DMS79 (cell line): ENCODE data around the gene CCDC28A.
"Not testable (repeated sequence)": the region's sequence is repeated elsewhere in the genome, so short reads cannot be mapped to it uniquely, and the experiment has no call there.

Source experiments
- DNase-seq: peaks from one replicate; lab custom pipeline; 2025; lab: John Stamatoyannopoulos, UW

The CCDC28A gene

GRCh38 chr6:138773177-138774091 is at the start of gene CCDC28A:
Gene CCDC28A (plus strand): TSS chr6:138773769. CDS start chr6:138776121, 2,352 bp downstream.
- peak; percentile 97 for DNase-seq

DNA sequence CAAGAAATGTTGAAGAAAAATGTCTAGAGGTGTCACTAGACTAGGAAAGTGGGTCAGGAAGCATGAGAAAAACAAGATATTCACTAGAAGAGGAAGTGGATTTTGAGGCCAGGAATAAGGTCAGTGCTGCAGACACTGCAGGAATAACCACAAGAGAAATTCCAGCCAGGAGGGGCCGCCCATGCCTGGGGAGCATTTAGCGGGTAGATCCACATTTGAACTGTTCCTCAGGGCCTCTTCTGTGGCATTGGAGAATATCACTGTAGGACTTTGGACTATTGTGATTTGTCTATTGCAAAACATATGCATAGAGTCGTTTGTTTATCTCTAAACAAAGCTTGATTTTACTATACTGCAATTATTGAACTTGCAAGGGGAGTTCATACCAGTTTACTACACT is 49.6 kb upstream of the CCDC28A start:
- no peak for DNase-seq

DNA sequence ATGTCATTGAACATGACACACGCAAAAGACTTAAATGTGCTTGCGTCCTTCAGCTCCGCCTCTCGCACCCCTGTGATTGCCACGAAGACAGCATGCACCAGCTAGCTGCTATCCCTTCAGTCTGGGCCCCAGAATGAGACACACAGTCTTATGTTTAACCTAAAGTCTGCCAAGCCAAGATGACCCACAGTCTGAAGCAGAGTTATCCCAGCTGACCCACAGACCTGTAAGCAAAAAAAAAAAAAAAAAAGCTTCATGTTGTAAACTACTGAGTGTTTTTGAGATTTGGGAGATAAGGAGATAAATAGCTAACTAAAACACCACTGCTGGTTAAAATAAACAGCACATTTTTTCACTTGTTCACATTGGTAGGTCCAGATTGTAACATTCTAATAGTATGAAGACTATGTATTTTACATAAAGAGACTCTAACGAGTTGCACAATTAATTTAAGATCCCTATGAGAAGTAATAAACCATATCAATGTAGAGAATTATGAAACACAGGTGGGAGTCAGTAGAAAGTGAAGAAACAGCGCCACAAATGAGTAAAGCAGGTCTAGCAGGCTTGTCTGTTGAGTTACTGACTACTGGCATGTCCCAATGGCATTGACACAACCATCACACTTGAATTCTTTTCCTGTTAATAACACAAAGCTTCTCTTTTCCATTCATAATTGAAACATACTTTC is 47.4 kb upstream of the CCDC28A start:
- DNase-seq, result no peak

DNA sequence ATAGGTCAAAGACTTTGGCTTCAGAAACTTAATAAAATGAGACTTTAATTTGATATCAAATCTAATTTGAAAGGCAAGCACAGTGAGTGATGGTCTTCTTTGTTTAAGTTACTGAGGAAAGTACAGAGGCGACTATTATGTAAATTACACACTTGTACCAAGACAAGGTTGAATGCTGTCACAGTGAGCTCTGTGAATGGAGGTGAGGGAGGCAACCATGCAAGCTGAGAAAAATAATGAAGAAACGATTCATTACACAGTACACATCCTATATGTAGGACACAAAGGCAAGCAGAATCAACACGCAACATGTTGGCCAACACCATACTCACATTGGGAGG is 46.8 kb upstream of the CCDC28A start:
- DNase-seq, result no peak

DNA sequence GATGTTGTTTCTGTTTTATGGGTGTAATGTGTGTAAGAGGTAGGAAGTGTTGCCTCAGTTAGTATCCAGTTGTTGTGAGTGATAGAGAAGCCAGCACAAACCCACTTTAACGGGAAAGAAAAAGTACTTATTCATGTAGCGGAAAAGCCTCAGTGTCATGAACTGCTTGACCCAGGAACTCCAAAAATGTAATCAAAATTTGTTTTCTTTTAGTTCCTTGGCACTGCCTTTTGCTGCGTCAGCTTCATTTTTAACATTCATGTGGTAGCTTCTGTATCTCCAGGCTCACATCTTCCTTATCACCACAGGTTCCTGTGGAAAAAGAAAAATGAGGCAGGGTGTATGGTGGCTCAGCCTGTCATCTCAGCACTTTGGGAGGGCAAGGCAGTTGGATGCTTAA is 46.4 kb upstream of the CCDC28A start:
- DNase-seq, result no peak

GRCh38 chr6:138728662-138729061 is 44.9 kb upstream of the CCDC28A start:
- no peak for DNase-seq

GRCh38 chr6:138730037-138730436 is 43.5 kb upstream of the CCDC28A start:
- not testable (repeated sequence) for DNase-seq

DNA sequence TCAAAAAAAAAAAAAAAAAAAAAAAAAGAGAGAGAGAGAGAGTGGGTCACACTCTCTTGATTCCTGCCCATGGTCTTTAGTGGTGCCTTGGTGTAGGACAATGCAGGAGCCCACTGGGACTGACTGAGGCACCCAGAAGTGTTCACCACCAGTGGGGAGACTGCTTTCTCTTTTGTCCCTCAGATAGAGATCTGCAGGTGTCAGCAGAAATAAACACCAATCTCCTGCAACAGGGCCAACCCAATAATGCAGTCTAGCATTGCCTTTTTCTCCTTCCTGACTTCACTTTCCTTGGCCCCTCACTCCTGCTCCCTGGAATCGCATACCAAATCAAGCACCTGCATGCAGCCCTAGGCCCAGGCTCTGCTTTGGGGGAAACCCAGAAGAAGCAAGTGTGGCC is 39.0 kb upstream of the CCDC28A start:
- DNase-seq, result no peak

DNA sequence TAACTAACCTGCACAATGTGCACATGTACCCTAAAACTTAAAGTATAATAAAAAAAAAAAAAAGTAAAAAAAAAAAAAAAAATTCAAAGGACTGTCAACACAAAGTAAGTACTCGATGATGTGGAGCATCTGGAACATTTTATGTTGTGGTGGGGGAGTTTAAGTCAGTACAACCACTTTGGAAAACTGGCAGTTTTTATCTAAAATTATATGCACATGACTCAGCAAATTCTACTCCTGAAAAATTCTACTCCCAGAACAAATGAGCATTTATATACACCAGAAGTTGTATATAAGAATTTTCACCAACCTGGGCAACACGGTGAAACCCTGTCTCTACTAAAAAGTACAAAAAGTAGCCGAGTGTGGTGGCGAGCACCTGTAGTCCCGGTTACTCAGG is 36.9 kb upstream of the CCDC28A start:
- DNase-seq, result no peak

- DNase-seq, result no peak
These were observed 21.6 kb upstream of the CCDC28A start for GRCh38 chr6:138752017-138752416.

DNA sequence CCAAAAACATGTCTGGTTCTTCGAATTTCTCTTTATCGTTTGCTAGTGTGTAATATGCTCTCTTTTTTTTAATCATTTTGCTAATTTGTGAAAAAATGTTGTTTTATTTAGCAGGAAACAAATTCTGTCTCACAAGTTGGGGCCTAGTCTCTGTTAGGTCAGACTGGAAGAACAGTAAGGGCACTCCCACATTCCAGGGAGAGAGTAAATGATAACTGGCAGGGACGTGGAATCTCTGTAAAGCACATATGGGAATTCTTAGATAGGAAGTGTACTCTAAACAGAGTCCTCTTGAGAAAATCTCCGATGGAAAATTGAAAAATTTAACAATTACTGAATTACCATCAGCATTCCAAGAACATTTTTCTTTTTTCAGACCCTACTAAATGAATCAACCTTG is 16.4 kb upstream of the CCDC28A start:
- DNase-seq, result no peak

DNA sequence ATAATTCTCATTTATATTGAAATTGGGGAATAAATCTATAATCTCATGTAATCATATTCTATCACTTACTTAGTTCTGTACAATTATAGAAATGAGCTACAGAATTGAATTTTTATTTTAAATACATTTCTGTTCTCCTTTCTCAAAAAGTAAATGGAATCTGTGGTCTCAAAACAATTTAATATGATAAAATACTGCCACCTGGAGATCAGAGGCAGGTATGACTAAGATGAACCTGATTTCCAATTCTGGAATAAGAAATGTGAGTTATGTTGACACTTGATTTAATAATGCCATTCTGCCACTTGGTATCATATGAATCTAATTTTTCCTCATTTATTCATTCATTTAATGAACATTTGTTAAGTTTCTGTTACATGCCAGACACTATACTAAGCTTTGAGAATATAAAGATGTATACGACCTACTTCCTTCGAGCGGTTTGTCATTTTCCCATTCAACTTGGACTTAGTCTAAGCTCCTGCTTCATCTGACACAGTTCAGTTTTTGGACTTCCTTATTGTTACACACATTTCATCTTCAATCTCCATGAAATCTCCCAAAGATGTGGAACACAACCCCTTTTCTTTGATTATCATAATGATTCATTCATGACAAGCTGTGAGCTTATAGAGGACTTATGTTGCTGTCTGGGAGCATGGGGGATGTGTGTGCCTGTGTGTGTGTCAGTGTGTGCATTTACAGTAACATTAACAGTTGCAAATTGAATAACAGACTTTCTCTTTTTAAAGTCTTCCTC is 7.5 kb upstream of the CCDC28A start:
- peak; percentile 21 for DNase-seq

DNA sequence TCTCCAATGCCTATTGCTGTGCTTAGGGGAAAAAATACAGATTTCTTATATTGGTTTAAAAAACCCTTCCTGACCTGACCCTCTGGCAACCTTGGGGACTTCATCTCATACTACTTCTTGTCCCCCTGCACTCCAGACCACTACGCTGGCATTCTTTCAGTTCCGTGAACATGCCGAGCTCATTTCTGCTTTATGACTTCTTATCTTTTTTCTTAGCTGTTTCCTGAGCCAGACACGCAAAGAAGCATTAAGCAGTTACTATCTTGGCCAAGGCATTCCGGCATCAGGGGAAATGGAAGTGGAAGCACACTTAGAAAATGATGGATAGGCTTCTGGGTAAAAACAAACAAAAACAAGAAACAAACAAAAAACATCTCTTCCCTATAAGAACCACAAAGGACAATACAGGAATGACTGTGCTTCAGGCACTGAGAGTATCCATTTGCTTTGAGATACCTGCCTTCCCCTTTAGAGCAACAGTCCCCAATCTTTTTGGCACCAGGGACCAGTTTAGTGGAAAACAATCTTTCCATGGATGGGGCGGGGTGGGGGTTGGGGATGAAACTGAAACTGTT is 4.4 kb upstream of the CCDC28A start:
- no peak for DNase-seq

GRCh38 chr6:138772596-138773176 is 883 bp upstream of the CCDC28A start:
- peak; percentile 29 for DNase-seq

- no peak for DNase-seq
These were observed 801 bp downstream of the CCDC28A start for GRCh38 chr6:138774370-138774769.

DNA sequence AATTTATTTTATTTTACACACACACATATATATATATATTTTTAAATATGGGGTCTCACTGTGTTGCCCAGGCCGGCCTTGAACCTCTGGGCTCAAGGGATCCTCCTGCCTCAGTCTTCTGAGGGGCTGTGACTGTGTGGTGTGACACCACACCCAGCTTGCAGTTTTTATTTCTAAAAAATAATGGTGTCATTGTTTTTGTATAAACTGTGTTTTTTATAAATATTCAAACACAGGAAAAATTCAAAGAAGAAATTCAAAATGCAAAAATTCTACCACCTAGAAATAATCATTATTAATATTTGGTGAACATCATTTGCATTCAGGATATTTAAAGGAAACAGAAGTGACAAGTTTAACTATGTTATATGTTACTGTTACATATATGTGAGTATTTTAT is 3.1 kb downstream of the CCDC28A start:
- no peak for DNase-seq

DNA sequence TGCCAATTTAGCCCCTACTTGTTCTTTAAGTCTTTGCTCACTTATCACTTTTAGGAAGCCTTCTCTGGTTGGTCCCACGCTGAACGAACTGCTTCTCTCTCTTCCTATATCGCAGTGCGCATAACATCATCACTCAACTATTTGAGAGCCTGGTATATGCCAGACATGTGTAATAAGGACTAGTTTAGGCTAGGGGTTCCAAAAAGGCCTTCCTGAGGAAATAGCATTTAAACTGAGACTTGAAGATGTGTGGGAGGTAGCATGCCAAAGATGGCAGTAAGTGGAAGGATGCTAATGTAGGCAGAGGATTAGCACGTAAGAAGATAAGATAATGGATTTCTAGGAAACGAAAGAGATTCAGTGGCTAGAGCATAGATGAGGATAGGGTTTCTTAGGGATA is 4.8 kb downstream of the CCDC28A start:
- no peak for DNase-seq

DNA sequence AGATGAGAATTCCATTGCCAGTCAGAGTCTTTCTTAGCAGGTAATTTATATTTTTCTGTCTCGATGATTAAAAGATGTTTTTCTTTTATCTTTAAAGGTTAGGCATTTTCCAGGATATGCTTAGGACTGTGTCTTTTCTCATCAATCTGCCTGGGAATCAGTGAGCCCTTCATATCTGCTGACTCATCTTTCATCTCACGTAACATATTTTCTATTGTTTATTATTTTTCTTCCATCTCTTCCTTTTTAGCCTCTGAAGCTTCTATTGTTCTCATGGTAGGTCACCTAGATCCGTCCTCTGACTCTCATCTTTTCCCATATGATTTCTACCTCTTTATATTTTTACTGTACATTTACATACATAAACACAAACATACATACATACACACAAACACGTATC is 8.7 kb downstream of the CCDC28A start:
- no peak for DNase-seq

DNA sequence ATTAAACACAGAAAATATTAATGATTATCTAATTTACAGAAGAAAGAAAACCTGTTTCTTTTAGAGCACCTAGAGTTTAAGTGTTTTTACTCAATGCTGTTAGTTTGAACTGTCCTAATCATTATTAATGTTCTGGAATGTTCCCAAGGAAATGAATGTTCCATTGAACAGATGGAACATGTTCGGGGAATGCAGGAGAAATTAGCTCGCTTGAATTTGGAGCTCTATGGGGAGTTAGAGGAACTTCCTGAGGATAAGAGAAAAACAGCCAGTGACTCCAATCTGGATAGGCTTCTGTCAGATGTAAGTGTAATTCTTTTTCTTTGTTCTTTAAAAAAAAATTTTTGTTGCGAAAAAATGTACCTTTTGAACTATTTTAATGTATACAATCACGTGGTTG is 11.5 kb downstream of the CCDC28A start:
- no peak for DNase-seq

DNA sequence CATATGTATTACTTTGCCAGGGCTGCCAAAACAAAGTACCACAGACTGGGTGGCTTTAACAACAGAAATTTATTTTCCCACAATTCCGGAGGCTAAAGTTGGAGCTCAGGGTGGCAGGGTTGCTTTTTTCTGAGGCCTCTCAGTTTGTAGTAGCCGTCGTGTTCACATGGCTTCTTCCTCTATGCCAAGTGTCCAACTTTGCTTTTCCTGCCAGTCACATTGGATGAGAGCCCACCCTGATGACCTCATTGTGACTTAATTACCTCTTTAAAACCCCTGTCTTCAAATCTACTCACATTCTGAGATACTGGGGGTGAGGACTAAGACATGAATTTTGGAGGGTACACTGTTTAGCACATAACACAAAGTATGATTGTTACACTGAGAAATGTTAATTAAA is 12.4 kb downstream of the CCDC28A start:
- DNase-seq, result no peak

DNA sequence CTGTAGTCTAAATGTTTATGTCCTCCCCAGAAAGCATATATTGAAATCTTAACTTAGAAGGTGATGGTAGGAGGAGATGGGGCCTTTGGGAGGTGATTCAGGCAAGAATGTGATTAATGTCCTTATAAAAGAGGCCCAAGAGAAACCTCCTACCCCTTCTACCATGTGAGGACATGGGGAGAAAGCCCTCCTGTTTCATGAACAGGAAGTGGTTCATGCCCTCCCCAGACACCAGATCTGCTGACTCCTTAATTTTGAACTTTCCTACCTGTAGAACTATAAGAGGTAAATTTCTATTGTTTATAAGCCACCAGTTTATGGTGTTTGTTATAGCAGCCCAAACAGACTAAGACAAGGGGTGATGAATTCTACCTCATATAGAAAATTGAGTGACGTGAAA is 13.6 kb downstream of the CCDC28A start:
- no peak for DNase-seq
